Calu3 (cell line): ENCODE results near the gene RAB37. TPM values are rescaled to one million over a fixed set of nuclear protein-coding genes. Genes with fewer than 3 reads are reported as not detected.

Experiments
- BruUV-seq: library from RNA; stranded (reverse); fragments of 400-500 nt; replicated peaks from 2 replicates; lab custom pipeline; 2021; lab: Mats Ljungman, UMichigan
- CTCF ChIA-PET: fragments of 300-600 bp; sonication (Branson Sonifier 250); formaldehyde crosslinking; loops from one replicate; lab custom pipeline; 2022; ENCODE audit warnings: antibody characterized with exemption; lab: Charles Lee
- DNase-seq: peaks from one replicate; pipeline ENCODE4 v3.0.0; 2022
- H3K27ac Mint-ChIP-seq: one replicate; pipeline ENCODE4 v1.8.0; 2022; ENCODE audit warnings: mixed read lengths; ENCODE audit not compliant: unreplicated experiment
- H3K27me3 Mint-ChIP-seq: one replicate; pipeline ENCODE4 v1.8.0; 2022; ENCODE audit warnings: mixed read lengths; ENCODE audit not compliant: unreplicated experiment
- H3K36me3 Mint-ChIP-seq: one replicate; pipeline ENCODE4 v1.8.0; 2022; ENCODE audit warnings: mild to moderate bottlenecking, moderate library complexity, mixed read lengths; ENCODE audit not compliant: insufficient read depth, unreplicated experiment
- H3K4me1 Mint-ChIP-seq: one replicate; pipeline ENCODE4 v1.8.0; 2022; ENCODE audit warnings: mild to moderate bottlenecking, low read depth, mixed read lengths; ENCODE audit not compliant: unreplicated experiment
- H3K4me3 Mint-ChIP-seq: one replicate; pipeline ENCODE4 v1.8.0; 2022; ENCODE audit warnings: mild to moderate bottlenecking, low read depth, moderate library complexity, mixed read lengths; ENCODE audit not compliant: unreplicated experiment
- H3K9me3 Mint-ChIP-seq: one replicate; pipeline ENCODE4 v1.8.0; 2022; ENCODE audit warnings: low read depth, mixed read lengths; ENCODE audit not compliant: unreplicated experiment
- CTCF ChIP-seq: fragments of 200-600 bp; IDR thresholded peaks from one replicate; pipeline ENCODE4 v1.8.0; 2022; ENCODE audit warnings: antibody characterized with exemption; ENCODE audit not compliant: unreplicated experiment
- intact Hi-C: fragments of 100-400 bp; cut with micrococcal nuclease; formaldehyde crosslinking; loops from one replicate; pipeline ENCODE4 v1.10.0; 2022; ENCODE audit not compliant: unreplicated experiment
- total RNA-seq: library from RNA; stranded (reverse); gene quantifications from 2 replicates; pipeline ENCODE4 v1.2.3, GENCODE V29; 2022

Gene RAB37
- total RNA-seq, 1 experiment from 2014 or later: 0.21 TPM

GRCh38 chr17:74752415-74752814 is 15.4 kb downstream of the RAB37 start:
- intact Hi-C loops: no loop called here
- no TSS peak for BruUV-seq
- CTCF ChIA-PET: interaction anchor here (1.4 kb wide), 1 partner anchor 19 kb away, joined by 3 read pairs; no protein-coding TSS in a partner anchor
- DNase-seq: no peak
- Mint-ChIP-seq H3K36me3 (peaks cover 57% of the 10 kb centered on the region), H3K27ac (peak overlapping the region; percentile 7), H3K4me3 (peak overlapping the region; percentile 2), H3K9me3 (no peaks in the 10 kb centered on the region), H3K27me3 (no peaks in the 10 kb centered on the region), H3K4me1 (peaks cover 36% of the 10 kb centered on the region)
- no peak for TF ChIP-seq CTCF

- no peak for TF ChIP-seq CTCF
- Mint-ChIP-seq H3K4me3 (peak overlapping the region; percentile 2), H3K9me3 (no peaks in the 10 kb centered on the region), H3K36me3 (peaks cover 57% of the 10 kb centered on the region), H3K27me3 (no peaks in the 10 kb centered on the region), H3K4me1 (peaks cover 40% of the 10 kb centered on the region), H3K27ac (peak overlapping the region; percentile 19)
- CTCF ChIA-PET: interaction anchor here (1.4 kb wide), 1 partner anchor 18 kb away, joined by 3 read pairs; no protein-coding TSS in a partner anchor
- intact Hi-C loops: no loop called here
- TSS peak; percentile 0 for BruUV-seq
- DNase-seq: no peak
These were observed 15.9 kb downstream of the RAB37 start for GRCh38 chr17:74752822-74753401.

DNA sequence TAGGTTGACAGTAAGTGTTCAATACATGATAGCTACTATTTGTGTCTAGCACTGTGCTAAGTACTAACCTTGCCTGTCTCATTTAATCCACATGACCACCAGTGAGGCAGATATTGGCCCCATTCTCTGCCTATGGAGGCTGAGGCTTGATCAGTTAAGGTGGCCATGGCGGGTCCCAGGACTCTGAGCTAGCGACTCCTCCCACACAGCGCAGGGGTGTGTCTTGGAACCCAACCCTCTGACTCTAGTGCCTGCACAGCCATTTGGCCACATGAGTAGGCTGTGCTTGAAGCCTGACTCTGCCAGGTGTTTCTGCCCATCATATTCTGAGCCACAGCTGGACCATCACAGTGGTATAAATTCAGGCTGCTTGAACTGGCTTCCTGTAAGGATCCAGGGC is 17.8 kb downstream of the RAB37 start:
- Mint-ChIP-seq H3K4me3 (no peak overlapping the region), H3K36me3 (peaks cover 50% of the 10 kb centered on the region), H3K4me1 (peaks cover 60% of the 10 kb centered on the region), H3K27ac (no peak overlapping the region), H3K9me3 (no peaks in the 10 kb centered on the region), H3K27me3 (no peaks in the 10 kb centered on the region)
- CTCF ChIA-PET: no interaction called here
- BruUV-seq: no TSS peak
- intact Hi-C loops: no loop called here
- no peak for TF ChIP-seq CTCF
- DNase-seq: no peak

DNA sequence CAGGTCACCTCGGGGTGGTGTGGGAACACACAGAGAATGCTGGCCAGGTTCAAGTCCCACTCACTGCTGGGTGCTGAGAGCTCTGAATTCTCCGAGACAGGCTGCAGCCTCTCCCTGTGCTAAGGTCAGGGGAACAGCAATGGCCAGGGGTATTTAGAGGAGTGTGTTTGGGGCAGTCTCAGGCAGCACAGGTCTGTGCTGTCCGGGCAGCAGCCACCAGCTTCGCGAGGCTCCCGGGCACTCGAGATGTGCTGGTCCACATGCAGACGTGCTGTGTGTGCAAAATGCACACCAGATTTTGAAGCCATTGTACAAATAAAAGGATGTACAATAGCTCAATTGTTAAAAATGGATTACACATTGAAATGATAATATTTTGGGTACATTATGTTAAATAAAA is 18.5 kb downstream of the RAB37 start:
- no peaks in the 10 kb centered on the region for H3K27me3 Mint-ChIP-seq
- no TSS peak for BruUV-seq
- CTCF ChIA-PET: interaction anchor here (0.7 kb wide), 2 partner anchors 12 to 371 kb away, joined by 3 read pairs; no protein-coding TSS in a partner anchor
- TF ChIP-seq CTCF: no peak
- DNase-seq: no peak
- peaks cover 67% of the 10 kb centered on the region for H3K4me1 Mint-ChIP-seq
- intact Hi-C loops: no loop called here
- H3K9me3 Mint-ChIP-seq: no peaks in the 10 kb centered on the region
- H3K27ac Mint-ChIP-seq: no peak overlapping the region
- H3K36me3 Mint-ChIP-seq: peaks cover 43% of the 10 kb centered on the region
- no peak overlapping the region for H3K4me3 Mint-ChIP-seq
